NT2/D1 (cell line): ENCODE data around the gene TMEM115.

ENCODE experiments used
- DNase-seq: peaks from one replicate; pipeline ENCODE4 v3.0.0-alpha.2; 2011; ENCODE audit warnings: low read depth, low spot score
- H3K27me3 ChIP-seq: 2 replicates; pipeline ENCODE4 v1.6.0; 2011; ENCODE audit warnings: mild to moderate bottlenecking; ENCODE audit not compliant: insufficient read length, insufficient read depth
- H3K36me3 ChIP-seq: 2 replicates; pipeline ENCODE4 v1.6.1; 2011; ENCODE audit warnings: mild to moderate bottlenecking, low read length, mixed read lengths; ENCODE audit not compliant: insufficient read depth, insufficient read length
- H3K4me1 ChIP-seq: 2 replicates; pipeline ENCODE4 v1.5.1; 2011; ENCODE audit not compliant: insufficient read depth, insufficient read length
- H3K4me3 ChIP-seq: 2 replicates; pipeline ENCODE4 v1.5.1; 2011; ENCODE audit warnings: low read depth; ENCODE audit not compliant: insufficient read length
- H3K9ac ChIP-seq: 2 replicates; pipeline ENCODE4 v1.6.0; 2011; ENCODE audit warnings: low read depth; ENCODE audit not compliant: insufficient read length
- H3K9me3 ChIP-seq: 2 replicates; pipeline ENCODE4 v1.5.1; 2011; ENCODE audit warnings: mild to moderate bottlenecking, low read length; ENCODE audit not compliant: insufficient read depth
- SUZ12 ChIP-seq: IDR thresholded peaks from 2 replicates; pipeline ENCODE4 v1.6.1; 2011; ENCODE audit not compliant: insufficient read length, insufficient read depth; ENCODE audit errors: extremely low read depth
- YY1 ChIP-seq: IDR thresholded peaks from 2 replicates; pipeline ENCODE4 v1.6.1; 2011; ENCODE audit not compliant: insufficient read length, insufficient read depth
- ZNF274 ChIP-seq: IDR thresholded peaks from 2 replicates; pipeline ENCODE4 v1.6.1; 2011; ENCODE audit warnings: mild to moderate bottlenecking, low read depth, low read length

Gene TMEM115

DNA sequence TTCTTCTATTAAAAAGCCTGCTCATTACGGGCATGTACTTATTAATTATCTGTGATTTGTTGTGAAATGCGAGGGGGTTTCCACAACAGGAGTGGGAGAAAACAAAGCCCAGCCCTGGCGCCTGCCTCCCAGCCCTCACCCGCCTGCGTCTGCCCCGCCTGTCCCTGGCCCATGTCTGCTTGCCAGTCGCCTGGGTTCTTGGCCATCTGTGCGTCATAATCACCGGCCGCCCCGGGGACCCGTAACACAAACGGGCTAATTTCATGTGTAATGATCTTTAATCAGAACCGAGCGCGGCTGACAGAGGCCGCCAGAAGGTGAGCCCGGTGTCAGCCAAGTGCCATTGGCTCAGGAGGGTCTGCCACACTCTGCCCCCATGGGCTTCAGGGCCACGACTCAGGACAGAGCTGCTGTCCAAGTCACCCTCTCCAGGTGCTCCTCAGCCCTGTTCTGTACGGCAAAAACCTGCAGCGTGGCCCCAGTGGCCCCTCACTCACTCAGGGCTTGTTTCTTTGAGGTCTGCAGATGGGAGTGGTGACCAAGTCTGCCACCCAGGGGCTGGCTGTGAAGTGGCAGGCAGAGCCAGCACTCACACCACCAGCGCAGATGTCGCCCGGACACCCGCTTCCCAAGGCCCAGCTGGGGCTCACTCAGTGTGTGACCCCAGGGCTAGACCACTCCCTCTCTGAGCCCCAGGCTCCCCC, 28.8 kb upstream of the TMEM115 start:
- H3K27me3 ChIP-seq: no peaks in the 10 kb centered on the region
- H3K9me3 ChIP-seq: no peaks in the 10 kb centered on the region
- no peak overlapping the region for H3K4me3 ChIP-seq
- no peak for TF ChIP-seq YY1
- no peak for TF ChIP-seq ZNF274
- no peak for TF ChIP-seq SUZ12
- H3K9ac ChIP-seq: no peak overlapping the region
- DNase-seq: no peak
- H3K36me3 ChIP-seq: no peaks in the 10 kb centered on the region
- H3K4me1 ChIP-seq: peaks cover 11% of the 10 kb centered on the region

DNA sequence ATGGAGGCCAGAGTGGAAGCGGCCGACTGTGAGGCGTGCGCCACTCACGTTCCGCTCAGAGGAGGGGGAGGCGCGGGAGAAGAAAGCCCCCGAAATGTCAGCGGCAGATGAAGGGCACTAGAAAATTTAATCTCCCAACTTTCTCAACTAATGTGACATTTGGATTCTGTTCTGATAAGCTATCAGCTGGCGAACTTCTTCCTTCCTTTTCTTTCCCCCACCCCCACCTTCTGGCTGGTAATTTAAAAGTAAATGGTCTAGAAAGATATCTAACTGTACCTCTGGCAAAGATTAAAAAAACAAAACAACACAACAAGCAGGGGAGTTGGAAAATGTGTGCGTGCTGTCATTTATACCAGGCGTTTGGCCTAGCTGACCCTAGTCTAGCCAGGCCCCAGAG, 26.4 kb upstream of the TMEM115 start:
- Histone ChIP-seq H3K9me3 (no peaks in the 10 kb centered on the region), H3K4me1 (peaks cover 5% of the 10 kb centered on the region), H3K9ac (no peak overlapping the region), H3K27me3 (no peaks in the 10 kb centered on the region), H3K36me3 (no peaks in the 10 kb centered on the region), H3K4me3 (no peak overlapping the region)
- no peak for DNase-seq
- TF ChIP-seq ZNF274: no peak
- TF ChIP-seq SUZ12: no peak

DNA sequence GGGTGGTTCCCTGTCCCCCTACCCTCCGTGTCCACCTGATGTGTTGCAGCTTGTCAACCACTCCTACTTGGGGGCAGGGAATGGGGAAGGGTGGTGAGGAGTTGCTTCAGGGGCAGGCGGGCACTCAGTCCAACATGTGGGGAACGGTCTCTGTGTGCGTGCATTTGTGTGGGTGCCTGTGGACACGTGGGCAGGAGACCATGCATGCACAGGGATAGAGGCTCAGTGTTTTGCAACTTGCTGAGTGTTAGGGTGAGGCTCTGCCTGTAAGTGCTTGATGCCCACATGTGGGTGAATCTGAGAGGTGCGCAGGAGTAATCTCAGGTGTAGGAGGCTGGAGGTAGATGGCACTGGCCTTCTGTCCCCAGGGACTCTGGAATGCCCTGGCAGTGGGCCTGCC, 24.4 kb upstream of the TMEM115 start:
- no peak overlapping the region for H3K4me3 ChIP-seq
- DNase-seq: no peak
- TF ChIP-seq YY1: no peak
- no peak for TF ChIP-seq SUZ12
- no peak for TF ChIP-seq ZNF274
- peaks cover 3% of the 10 kb centered on the region for H3K4me1 ChIP-seq
- no peaks in the 10 kb centered on the region for H3K27me3 ChIP-seq
- no peaks in the 10 kb centered on the region for H3K9me3 ChIP-seq
- no peaks in the 10 kb centered on the region for H3K36me3 ChIP-seq
- H3K9ac ChIP-seq: no peak overlapping the region

DNA sequence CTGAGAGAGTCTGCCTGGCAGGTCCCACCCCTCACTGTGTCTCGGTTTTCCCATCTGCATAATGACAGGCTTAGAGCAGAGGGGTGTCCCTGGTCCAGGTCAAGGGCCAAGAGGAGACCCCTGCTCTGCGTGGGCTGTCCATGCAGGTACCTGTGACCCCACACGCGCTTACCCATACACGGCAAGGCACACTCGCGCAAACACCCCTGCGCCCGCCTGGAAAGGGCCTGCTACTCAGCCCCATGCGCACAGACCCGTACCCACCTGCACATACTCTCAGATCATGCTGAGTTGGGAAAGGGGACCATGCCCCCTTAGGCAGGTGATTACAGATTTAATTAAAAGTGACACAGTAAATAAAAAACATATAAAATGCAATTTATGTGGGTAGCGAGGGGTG, 23.4 kb upstream of the TMEM115 start:
- no peaks in the 10 kb centered on the region for H3K9me3 ChIP-seq
- H3K36me3 ChIP-seq: no peaks in the 10 kb centered on the region
- TF ChIP-seq SUZ12 (no peak), YY1 (no peak), ZNF274 (no peak)
- no peak overlapping the region for H3K9ac ChIP-seq
- no peak overlapping the region for H3K4me3 ChIP-seq
- H3K4me1 ChIP-seq: peaks cover 6% of the 10 kb centered on the region
- no peaks in the 10 kb centered on the region for H3K27me3 ChIP-seq
- no peak for DNase-seq

DNA sequence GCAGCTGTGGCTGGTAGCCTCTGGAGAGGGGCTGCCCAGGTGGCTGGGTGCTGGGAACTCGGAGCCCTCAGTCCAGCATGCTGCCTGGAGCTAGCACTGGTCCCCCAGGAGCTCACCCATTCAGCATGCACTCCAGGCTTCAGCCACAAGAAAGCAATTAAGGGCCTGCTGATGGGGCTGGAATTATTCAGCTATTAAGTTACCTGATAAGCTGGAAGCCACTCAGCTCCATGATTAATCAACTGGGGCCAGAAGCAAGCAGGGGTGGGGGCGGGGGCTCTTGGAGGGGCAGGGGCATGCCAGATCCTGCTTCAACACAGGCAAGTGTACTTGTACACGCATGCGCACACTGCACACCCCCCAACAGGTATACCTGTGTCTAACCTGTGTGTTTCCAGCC, 22.1 kb upstream of the TMEM115 start:
- Histone ChIP-seq H3K27me3 (no peaks in the 10 kb centered on the region), H3K36me3 (no peaks in the 10 kb centered on the region), H3K4me1 (peaks cover 6% of the 10 kb centered on the region), H3K9ac (no peak overlapping the region), H3K4me3 (no peak overlapping the region), H3K9me3 (no peaks in the 10 kb centered on the region)
- DNase-seq: no peak
- no peak for TF ChIP-seq YY1
- no peak for TF ChIP-seq SUZ12

DNA sequence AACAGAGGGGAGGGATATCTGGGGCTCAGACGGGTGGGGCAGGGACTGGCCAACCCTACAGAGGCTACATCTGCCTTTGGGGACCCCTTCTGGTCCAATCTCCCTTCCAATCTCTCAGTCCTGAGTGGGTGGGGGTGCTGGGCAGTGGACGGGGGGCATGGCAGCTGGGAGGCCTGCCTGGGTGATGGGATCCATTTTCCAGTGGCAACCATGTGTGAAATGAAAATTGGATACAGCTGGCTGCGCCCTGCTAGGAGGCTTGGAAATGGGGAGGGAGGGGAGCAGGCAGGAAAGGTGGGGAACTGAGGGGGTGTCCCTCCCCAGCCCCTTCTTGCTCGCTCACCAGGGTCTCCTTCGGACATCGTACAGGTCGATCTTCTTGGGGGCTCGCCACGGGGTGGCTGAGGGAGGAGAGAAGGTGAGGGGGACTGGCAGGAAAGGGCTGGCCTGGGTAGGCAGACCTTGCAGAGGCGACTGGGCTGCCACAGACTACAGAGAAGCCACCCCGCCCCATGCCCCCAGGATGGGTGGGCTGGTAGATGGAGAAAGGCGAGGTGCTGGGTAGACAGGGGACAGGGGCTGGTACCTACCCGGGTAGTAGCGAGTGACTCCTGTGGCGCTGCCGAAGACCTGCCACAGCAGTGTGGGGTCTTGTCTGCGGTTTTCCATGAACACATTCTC, 21.2 kb upstream of the TMEM115 start:
- no peak for DNase-seq
- Histone ChIP-seq H3K9me3 (no peaks in the 10 kb centered on the region), H3K36me3 (no peaks in the 10 kb centered on the region), H3K27me3 (no peaks in the 10 kb centered on the region), H3K4me3 (no peak overlapping the region), H3K9ac (no peak overlapping the region), H3K4me1 (peaks cover 6% of the 10 kb centered on the region)
- TF ChIP-seq SUZ12 (no peak), ZNF274 (no peak), YY1 (no peak)

DNA sequence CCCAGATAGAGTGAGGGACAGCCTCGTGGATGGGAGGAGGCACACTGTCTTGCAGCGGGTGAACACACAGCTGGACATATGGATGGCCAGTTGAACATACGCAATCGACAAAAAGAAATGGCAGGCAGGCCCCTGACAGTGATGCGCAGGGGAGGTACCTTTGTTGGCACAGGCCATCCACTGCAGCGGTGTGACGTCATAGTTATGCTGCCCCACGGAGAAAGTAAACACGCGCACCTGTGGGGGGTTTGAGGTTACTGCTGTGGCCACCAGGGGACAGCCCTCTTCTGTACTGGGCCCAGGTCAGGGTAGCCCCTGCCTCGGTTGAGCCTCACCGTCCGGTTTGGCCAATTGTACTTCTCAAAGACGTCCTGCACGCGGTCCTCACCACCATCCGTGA, 19.4 kb upstream of the TMEM115 start:
- TF ChIP-seq ZNF274 (no peak), SUZ12 (no peak), YY1 (no peak)
- no peaks in the 10 kb centered on the region for H3K36me3 ChIP-seq
- DNase-seq: no peak
- no peak overlapping the region for H3K4me3 ChIP-seq
- no peak overlapping the region for H3K9ac ChIP-seq
- H3K4me1 ChIP-seq: peaks cover 15% of the 10 kb centered on the region
- H3K9me3 ChIP-seq: no peaks in the 10 kb centered on the region
- H3K27me3 ChIP-seq: no peaks in the 10 kb centered on the region
